SU-DHL-6 (cell line): ENCODE data around the gene CDH10.
A peak's percentile ranks its signal among the peaks of the same experiment; 100 is the strongest.

Experiments used
- H2AFZ ChIP-seq: fragments of 200-600 bp; sonication (generic); 2 replicates; pipeline ENCODE4 v1.6.1; 2014; ENCODE audit warnings: low read depth, mild to moderate bottlenecking, moderate library complexity, mixed read lengths, antibody characterized with exemption, low read length; ENCODE audit not compliant: severe bottlenecking
- H3F3A ChIP-seq: fragments of 200-600 bp; shearing (Covaris generic); 2 replicates; pipeline ENCODE4 v1.6.0; 2016; ENCODE audit warnings: antibody characterized with exemption, mild to moderate bottlenecking; ENCODE audit not compliant: insufficient read depth
- H3K27ac ChIP-seq: fragments of 200-600 bp; sonication (generic); 2 replicates; pipeline ENCODE4 v1.5.1; 2016; ENCODE audit warnings: low read depth, mild to moderate bottlenecking, low read length, moderate library complexity, mixed read lengths
- H3K27me3 ChIP-seq: fragments of 200-600 bp; sonication (generic), shearing (Covaris generic); 2 replicates; pipeline ENCODE4 v1.6.0; 2014; ENCODE audit warnings: mild to moderate bottlenecking, low read length
- H3K36me3 ChIP-seq: fragments of 200-600 bp; sonication (generic); 2 replicates; pipeline ENCODE4 v1.6.1; 2014; ENCODE audit warnings: mild to moderate bottlenecking, low read length, mixed read lengths
- H3K4me2 ChIP-seq: fragments of 300-600, 200-600 bp; shearing (Covaris generic), sonication (generic); 2 replicates; pipeline ENCODE4 v1.6.0; 2014; ENCODE audit warnings: low read length, low read depth, mild to moderate bottlenecking; ENCODE audit not compliant: poor library complexity, severe bottlenecking
- H3K4me3 ChIP-seq: fragments of 200-600 bp; sonication (generic); 2 replicates; pipeline ENCODE4 v1.5.1; 2014; ENCODE audit warnings: antibody characterized with exemption, low read length, mild to moderate bottlenecking, mixed read lengths; ENCODE audit not compliant: insufficient read depth, poor library complexity, severe bottlenecking
- H3K79me2 ChIP-seq: fragments of 200-600 bp; sonication (generic); 2 replicates; pipeline ENCODE4 v1.6.1; 2014; ENCODE audit warnings: mild to moderate bottlenecking, low read length, moderate library complexity; ENCODE audit not compliant: insufficient read depth
- H3K9ac ChIP-seq: fragments of 200-600 bp; sonication (generic); 2 replicates; pipeline ENCODE4 v1.7.0; 2014; ENCODE audit warnings: mild to moderate bottlenecking, low read length
- H3K9me2 ChIP-seq: fragments of 200-600 bp; sonication (generic); replicated peaks from 2 replicates; pipeline ENCODE4 v1.6.1; 2014; ENCODE audit warnings: low read length; ENCODE audit not compliant: insufficient read depth
- H3K9me3 ChIP-seq: fragments of 200-600 bp; sonication (generic); 2 replicates; pipeline ENCODE4 v1.6.1; 2014; ENCODE audit warnings: low read length, mixed read lengths; ENCODE audit not compliant: insufficient read depth
- H4K20me1 ChIP-seq: fragments of 200-600 bp; sonication (generic); 2 replicates; pipeline ENCODE4 v1.6.1; 2014; ENCODE audit warnings: low read depth, mild to moderate bottlenecking, antibody characterized with exemption, low read length, moderate library complexity, mixed read lengths
- EZH2phosphoT487 ChIP-seq: fragments of 200-600 bp; sonication (generic), shearing (Covaris generic); conservative IDR thresholded peaks from 2 replicates; pipeline ENCODE4 v1.6.1; 2018; ENCODE audit warnings: mild to moderate bottlenecking, antibody characterized with exemption, low read length, moderate library complexity, mixed read lengths
- TF ChIP-seq, protein P1 (sequence below): fragments of 200-600 bp; sonication (generic); IDR thresholded peaks from one replicate; pipeline ENCODE4 v1.5.1; 2017; ENCODE audit warnings: antibody characterized with exemption, mild to moderate bottlenecking, low read length, moderate library complexity; ENCODE audit not compliant: insufficient read depth, poor library complexity, severe bottlenecking

Gene CDH10

GRCh38 chr5:24595329-24595728 is 49.4 kb downstream of the CDH10 start:
- H3K9me3 ChIP-seq: no peaks in the 10 kb centered on the region
- no peaks in the 10 kb centered on the region for H3K9me2 ChIP-seq
- no peak overlapping the region for H3K4me3 ChIP-seq
- peak overlapping the region; percentile 36 for H2AFZ ChIP-seq
- no peak overlapping the region for H3K4me2 ChIP-seq
- H3K9ac ChIP-seq: no peak overlapping the region
- no peaks in the 10 kb centered on the region for H3K36me3 ChIP-seq
- TF ChIP-seq EZH2phosphoT487: no peak
- TF ChIP-seq, protein P1, sequence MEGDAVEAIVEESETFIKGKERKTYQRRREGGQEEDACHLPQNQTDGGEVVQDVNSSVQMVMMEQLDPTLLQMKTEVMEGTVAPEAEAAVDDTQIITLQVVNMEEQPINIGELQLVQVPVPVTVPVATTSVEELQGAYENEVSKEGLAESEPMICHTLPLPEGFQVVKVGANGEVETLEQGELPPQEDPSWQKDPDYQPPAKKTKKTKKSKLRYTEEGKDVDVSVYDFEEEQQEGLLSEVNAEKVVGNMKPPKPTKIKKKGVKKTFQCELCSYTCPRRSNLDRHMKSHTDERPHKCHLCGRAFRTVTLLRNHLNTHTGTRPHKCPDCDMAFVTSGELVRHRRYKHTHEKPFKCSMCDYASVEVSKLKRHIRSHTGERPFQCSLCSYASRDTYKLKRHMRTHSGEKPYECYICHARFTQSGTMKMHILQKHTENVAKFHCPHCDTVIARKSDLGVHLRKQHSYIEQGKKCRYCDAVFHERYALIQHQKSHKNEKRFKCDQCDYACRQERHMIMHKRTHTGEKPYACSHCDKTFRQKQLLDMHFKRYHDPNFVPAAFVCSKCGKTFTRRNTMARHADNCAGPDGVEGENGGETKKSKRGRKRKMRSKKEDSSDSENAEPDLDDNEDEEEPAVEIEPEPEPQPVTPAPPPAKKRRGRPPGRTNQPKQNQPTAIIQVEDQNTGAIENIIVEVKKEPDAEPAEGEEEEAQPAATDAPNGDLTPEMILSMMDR: no peak
- H3K27me3 ChIP-seq: no peaks in the 10 kb centered on the region
- H3K27ac ChIP-seq: no peak overlapping the region
- no peaks in the 10 kb centered on the region for H3K79me2 ChIP-seq
- no peaks in the 10 kb centered on the region for H4K20me1 ChIP-seq
- H3F3A ChIP-seq: no peaks in the 10 kb centered on the region

- H3F3A ChIP-seq: no peaks in the 10 kb centered on the region
- TF ChIP-seq, protein P1: no peak
- no peak for TF ChIP-seq EZH2phosphoT487
- H3K4me3 ChIP-seq: no peak overlapping the region
- no peak overlapping the region for H3K27ac ChIP-seq
- no peaks in the 10 kb centered on the region for H3K36me3 ChIP-seq
- H3K9me3 ChIP-seq: no peaks in the 10 kb centered on the region
- H2AFZ ChIP-seq: no peak overlapping the region
- H3K9ac ChIP-seq: no peak overlapping the region
- no peak overlapping the region for H3K4me2 ChIP-seq
- H3K79me2 ChIP-seq: no peaks in the 10 kb centered on the region
- H4K20me1 ChIP-seq: no peaks in the 10 kb centered on the region
- no peaks in the 10 kb centered on the region for H3K9me2 ChIP-seq
- no peaks in the 10 kb centered on the region for H3K27me3 ChIP-seq
Measured at GRCh38 chr5:24591426-24591825, 53.4 kb downstream of the CDH10 start.

DNA sequence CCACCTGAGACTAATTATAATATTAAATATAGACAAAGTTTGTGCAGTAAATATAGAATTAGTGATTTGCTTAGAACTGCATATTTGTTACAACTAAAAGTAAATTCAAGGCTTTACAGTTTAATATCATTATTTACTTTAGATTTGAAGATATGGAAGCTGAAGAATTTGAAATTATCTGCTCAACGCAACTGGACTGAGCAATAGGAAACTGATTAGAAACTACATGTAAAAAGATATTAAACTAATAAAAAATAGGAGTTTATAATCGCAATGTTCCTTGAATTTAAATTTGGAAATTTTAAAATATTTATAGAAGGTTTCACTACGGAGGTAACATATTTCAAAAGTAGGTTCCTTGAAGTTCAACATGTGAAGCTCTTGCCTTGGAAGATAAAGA is 55.2 kb downstream of the CDH10 start:
- Histone ChIP-seq H3K27ac (no peak overlapping the region), H3K9me2 (no peaks in the 10 kb centered on the region), H3K36me3 (no peaks in the 10 kb centered on the region), H3K9me3 (no peaks in the 10 kb centered on the region), H3K27me3 (no peaks in the 10 kb centered on the region), H3K4me3 (no peak overlapping the region), H2AFZ (no peak overlapping the region), H3K79me2 (no peaks in the 10 kb centered on the region), H4K20me1 (no peaks in the 10 kb centered on the region), H3K9ac (no peak overlapping the region), H3K4me2 (no peak overlapping the region), H3F3A (no peaks in the 10 kb centered on the region)
- TF ChIP-seq, protein P1: no peak
- TF ChIP-seq EZH2phosphoT487: no peak
